ENCODE measurements around the gene GP9.

Gene GP9

DNA sequence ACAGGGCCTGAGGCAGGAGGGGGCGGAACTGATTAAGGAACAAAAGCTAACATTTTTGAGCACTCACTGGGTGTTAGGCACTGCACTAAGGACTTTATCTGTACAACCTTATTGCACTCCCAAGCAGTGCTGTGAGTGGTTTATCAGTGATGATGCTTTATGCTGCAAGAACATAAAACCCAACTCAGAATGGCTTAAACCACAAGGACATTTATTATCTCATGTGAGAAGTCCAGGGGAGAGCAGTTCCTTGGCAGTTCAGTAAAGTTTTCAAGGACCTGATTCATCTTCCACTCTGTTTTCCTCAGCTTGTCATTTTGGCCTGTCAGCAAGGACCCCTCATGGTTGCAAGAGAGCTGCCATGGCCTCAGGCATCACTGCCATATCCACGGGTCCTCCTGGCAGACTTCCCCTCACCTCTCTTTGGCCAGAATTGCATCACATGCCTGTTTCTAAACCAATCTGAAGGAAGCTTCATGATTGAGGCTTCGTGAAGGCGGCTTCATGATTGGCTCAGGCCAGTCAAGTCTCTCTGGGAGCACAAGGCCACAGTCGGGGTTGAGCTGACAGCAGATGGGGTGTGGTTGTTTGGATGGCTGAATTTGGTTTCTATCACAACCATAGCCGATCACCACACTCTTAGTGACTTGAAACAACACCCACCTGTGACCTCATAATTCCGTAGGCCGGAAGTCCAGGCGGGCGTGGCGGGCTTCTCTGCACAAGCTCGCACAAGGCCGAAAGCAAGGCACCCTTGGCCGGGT is 43.7 kb upstream of the GP9 start:
- peak; percentile 81 for DNase-seq (ENCODE audit: low spot score)
- TF ChIP-seq, protein P1, sequence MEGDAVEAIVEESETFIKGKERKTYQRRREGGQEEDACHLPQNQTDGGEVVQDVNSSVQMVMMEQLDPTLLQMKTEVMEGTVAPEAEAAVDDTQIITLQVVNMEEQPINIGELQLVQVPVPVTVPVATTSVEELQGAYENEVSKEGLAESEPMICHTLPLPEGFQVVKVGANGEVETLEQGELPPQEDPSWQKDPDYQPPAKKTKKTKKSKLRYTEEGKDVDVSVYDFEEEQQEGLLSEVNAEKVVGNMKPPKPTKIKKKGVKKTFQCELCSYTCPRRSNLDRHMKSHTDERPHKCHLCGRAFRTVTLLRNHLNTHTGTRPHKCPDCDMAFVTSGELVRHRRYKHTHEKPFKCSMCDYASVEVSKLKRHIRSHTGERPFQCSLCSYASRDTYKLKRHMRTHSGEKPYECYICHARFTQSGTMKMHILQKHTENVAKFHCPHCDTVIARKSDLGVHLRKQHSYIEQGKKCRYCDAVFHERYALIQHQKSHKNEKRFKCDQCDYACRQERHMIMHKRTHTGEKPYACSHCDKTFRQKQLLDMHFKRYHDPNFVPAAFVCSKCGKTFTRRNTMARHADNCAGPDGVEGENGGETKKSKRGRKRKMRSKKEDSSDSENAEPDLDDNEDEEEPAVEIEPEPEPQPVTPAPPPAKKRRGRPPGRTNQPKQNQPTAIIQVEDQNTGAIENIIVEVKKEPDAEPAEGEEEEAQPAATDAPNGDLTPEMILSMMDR (IDR thresholded peaks at IDR 0.05; ENCODE audit: borderline replicate concordance, control extremely low read depth, extremely low read depth, insufficient read depth, missing control alignments), result no peak
- in situ Hi-C loops (cut with MboI; ENCODE audit: low sequenced_read_pairs, unreplicated experiment), result no loop called here

DNA sequence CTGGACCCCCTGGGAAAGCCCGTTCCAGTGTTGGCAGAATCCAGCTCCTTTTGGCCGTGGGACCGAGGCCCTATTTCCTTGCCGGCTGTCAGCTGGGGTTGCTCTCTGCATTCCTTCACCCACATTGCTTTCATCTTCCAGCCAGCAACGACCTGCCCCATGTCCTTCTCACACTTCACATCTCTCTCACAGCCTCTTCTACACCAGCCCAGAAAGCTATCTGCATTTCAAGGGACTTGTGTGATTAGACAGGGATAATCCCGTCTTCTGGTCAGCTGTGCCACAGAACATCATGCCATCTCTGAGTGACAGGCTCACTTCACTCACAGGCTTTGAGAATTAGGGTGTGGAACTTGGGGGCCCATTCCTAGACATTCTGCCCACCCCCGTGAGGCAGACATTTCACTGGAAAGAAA is 43.1 kb upstream of the GP9 start:
- in situ Hi-C loops (cut with MboI; ENCODE audit: low sequenced_read_pairs, unreplicated experiment), result no loop called here
- DNase-seq (ENCODE audit: low spot score), result no peak
- TF ChIP-seq, protein P1 (IDR thresholded peaks at IDR 0.05; ENCODE audit: borderline replicate concordance, control extremely low read depth, extremely low read depth, insufficient read depth, missing control alignments), result no peak

GRCh38 chr3:129018271-129018670 is 42.3 kb upstream of the GP9 start:
- no peak for DNase-seq (ENCODE audit: low spot score)
- TF ChIP-seq, protein P1 (IDR thresholded peaks at IDR 0.05; ENCODE audit: borderline replicate concordance, control extremely low read depth, extremely low read depth, insufficient read depth, missing control alignments), result no peak
- in situ Hi-C loops (cut with MboI; ENCODE audit: low sequenced_read_pairs, unreplicated experiment), result no loop called here

DNA sequence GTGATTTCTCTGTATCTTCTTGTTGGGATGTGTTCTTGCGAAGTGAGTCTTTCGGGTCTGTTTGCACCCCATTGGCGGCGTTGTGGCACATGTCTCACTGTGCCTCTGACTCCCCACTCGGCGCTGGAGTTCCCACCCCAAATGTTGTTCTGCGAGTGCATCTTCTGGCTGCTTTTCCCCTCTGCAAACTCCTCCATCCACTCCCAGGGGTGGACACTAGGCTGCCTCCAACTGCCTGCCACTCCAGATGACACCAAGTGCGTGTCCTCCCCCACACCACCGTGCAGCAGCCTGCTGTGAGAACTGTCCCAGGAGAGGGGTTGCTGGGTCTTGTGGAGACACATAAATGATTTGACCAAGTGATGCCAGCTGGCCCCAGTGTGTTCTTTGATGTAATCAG is 41.8 kb upstream of the GP9 start:
- in situ Hi-C loops (cut with MboI; ENCODE audit: low sequenced_read_pairs, unreplicated experiment), result no loop called here
- no peak for DNase-seq (ENCODE audit: low spot score)
- TF ChIP-seq, protein P1 (IDR thresholded peaks at IDR 0.05; ENCODE audit: borderline replicate concordance, control extremely low read depth, extremely low read depth, insufficient read depth, missing control alignments), result no peak

GRCh38 chr3:129019266-129019665 is 41.3 kb upstream of the GP9 start:
- in situ Hi-C loops (cut with MboI; ENCODE audit: low sequenced_read_pairs, unreplicated experiment), result no loop called here
- no peak for DNase-seq (ENCODE audit: low spot score)
- TF ChIP-seq, protein P1 (IDR thresholded peaks at IDR 0.05; ENCODE audit: borderline replicate concordance, control extremely low read depth, extremely low read depth, insufficient read depth, missing control alignments), result no peak

- no peak for DNase-seq (ENCODE audit: low spot score)
- TF ChIP-seq, protein P1 (IDR thresholded peaks at IDR 0.05; ENCODE audit: borderline replicate concordance, control extremely low read depth, extremely low read depth, insufficient read depth, missing control alignments), result no peak
- in situ Hi-C loops (cut with MboI; ENCODE audit: low sequenced_read_pairs, unreplicated experiment), result no loop called here
These were observed 39.9 kb upstream of the GP9 start for GRCh38 chr3:129020691-129021090.

All from GM13976 (cell line).